H9 (cell line): ENCODE data around the gene EGLN3. TPM values are rescaled to one million over a fixed set of nuclear protein-coding genes. Genes with fewer than 3 reads are reported as not detected.

Experiments
- DNase-seq: peaks from one replicate; pipeline ENCODE4 v3.0.0-alpha.2; 2017
- H2AFZ ChIP-seq: one replicate; pipeline ENCODE4 v1.6.1; 2013; ENCODE audit warnings: mild to moderate bottlenecking, low read length, control low read depth, moderate library complexity
- H2AK5ac ChIP-seq: 2 replicates; pipeline ENCODE4 v1.6.1; 2013; ENCODE audit warnings: low read length, control low read depth, mixed read lengths; ENCODE audit not compliant: insufficient read length
- H2BK120ac ChIP-seq: one replicate; pipeline ENCODE4 v1.6.1; 2013; ENCODE audit warnings: low read depth, mild to moderate bottlenecking, low read length, control low read depth, inconsistent platforms; ENCODE audit not compliant: poor library complexity, severe bottlenecking
- H2BK12ac ChIP-seq: 2 replicates; pipeline ENCODE4 v1.6.1; 2013; ENCODE audit warnings: low read length, control low read depth, mixed read lengths, low read depth; ENCODE audit not compliant: insufficient read length
- H2BK15ac ChIP-seq: 2 replicates; pipeline ENCODE4 v1.6.1; 2013; ENCODE audit warnings: low read depth, low read length, control low read depth
- H2BK20ac ChIP-seq: one replicate; pipeline ENCODE4 v1.6.1; 2013; ENCODE audit warnings: low read depth, mild to moderate bottlenecking, low read length, control low read depth, inconsistent platforms; ENCODE audit not compliant: poor library complexity, severe bottlenecking
- H2BK5ac ChIP-seq: 2 replicates; pipeline ENCODE4 v1.6.1; 2013; ENCODE audit warnings: low read length, control low read depth, mixed read lengths; ENCODE audit not compliant: insufficient read length
- H3K14ac ChIP-seq: 2 replicates; pipeline ENCODE4 v1.6.1; 2013; ENCODE audit warnings: low read length, control low read depth; ENCODE audit not compliant: insufficient read depth
- H3K18ac ChIP-seq: 2 replicates; pipeline ENCODE4 v1.6.1; 2013; ENCODE audit warnings: low read depth, mild to moderate bottlenecking, mixed read lengths, low read length, control low read depth; ENCODE audit not compliant: insufficient read length
- H3K23ac ChIP-seq: 2 replicates; pipeline ENCODE4 v1.6.1; 2013; ENCODE audit warnings: low read length, control low read depth, mixed read lengths, low read depth; ENCODE audit not compliant: insufficient read length
- H3K23me2 ChIP-seq: 2 replicates; pipeline ENCODE4 v1.6.1; 2013; ENCODE audit warnings: low read depth, mild to moderate bottlenecking, mixed read lengths, low read length, control low read depth; ENCODE audit not compliant: insufficient read length, poor library complexity, severe bottlenecking
- H3K27ac ChIP-seq: 2 replicates; pipeline ENCODE4 v1.5.1; 2013; ENCODE audit warnings: low read length, control low read depth, mixed read lengths, low read depth; ENCODE audit not compliant: insufficient read length
- H3K27me3 ChIP-seq: 2 replicates; pipeline ENCODE4 v1.6.1; 2013; ENCODE audit warnings: low read length, control low read depth, inconsistent platforms; ENCODE audit not compliant: insufficient read depth
- H3K4ac ChIP-seq: 2 replicates; pipeline ENCODE4 v1.6.1; 2013; ENCODE audit warnings: low read depth, mild to moderate bottlenecking, control low read depth, inconsistent platforms, low read length, moderate library complexity
- H3K4me1 ChIP-seq: 2 replicates; pipeline ENCODE4 v1.6.1; 2013; ENCODE audit warnings: low read length, control low read depth, inconsistent platforms; ENCODE audit not compliant: insufficient read depth
- H3K4me2 ChIP-seq: 2 replicates; pipeline ENCODE4 v1.6.1; 2013; ENCODE audit warnings: low read length, control low read depth, mixed read lengths; ENCODE audit not compliant: insufficient read length, insufficient read depth
- H3K56ac ChIP-seq: 2 replicates; pipeline ENCODE4 v1.6.1; 2013; ENCODE audit warnings: low read depth, mild to moderate bottlenecking, mixed read lengths, low read length, control low read depth; ENCODE audit not compliant: insufficient read length
- H3K79me1 ChIP-seq: 2 replicates; pipeline ENCODE4 v1.6.1; 2013; ENCODE audit warnings: low read depth, mild to moderate bottlenecking, moderate library complexity, low read length, control low read depth, inconsistent platforms; ENCODE audit not compliant: insufficient read depth, poor library complexity, severe bottlenecking
- H3K79me2 ChIP-seq: 2 replicates; pipeline ENCODE4 v1.6.1; 2013; ENCODE audit warnings: low read length, control low read depth, inconsistent platforms; ENCODE audit not compliant: insufficient read depth
- H3K9ac ChIP-seq: 2 replicates; pipeline ENCODE4 v1.6.1; 2013; ENCODE audit warnings: low read length, control low read depth, mixed read lengths; ENCODE audit not compliant: insufficient read length; ENCODE audit errors: extremely low read depth
- H3K9me3 ChIP-seq: one replicate; pipeline ENCODE4 v1.6.1; 2013; ENCODE audit warnings: low read depth, low read length, inconsistent platforms; ENCODE audit not compliant: control insufficient read depth
- H3T11ph ChIP-seq: one replicate; pipeline ENCODE4 v1.6.1; 2013; ENCODE audit warnings: mild to moderate bottlenecking, low read length, control low read depth, inconsistent platforms
- H4K20me1 ChIP-seq: one replicate; pipeline ENCODE4 v1.6.1; 2013; ENCODE audit not compliant: control insufficient read depth, insufficient read length, insufficient read depth
- H4K5ac ChIP-seq: 2 replicates; pipeline ENCODE4 v1.6.1; 2013; ENCODE audit warnings: low read depth, mild to moderate bottlenecking, mixed read lengths, low read length, control low read depth; ENCODE audit not compliant: insufficient read length
- H4K8ac ChIP-seq: replicated peaks from 2 replicates; pipeline ENCODE4 v1.6.1; 2013; ENCODE audit warnings: low read length, control low read depth, mixed read lengths, low read depth; ENCODE audit not compliant: insufficient read length
- H4K91ac ChIP-seq: 2 replicates; pipeline ENCODE4 v1.6.1; 2013; ENCODE audit warnings: low read depth, mild to moderate bottlenecking, moderate library complexity, mixed read lengths, low read length, control low read depth; ENCODE audit not compliant: insufficient read length
- H3K27ac Mint-ChIP-seq, 3 experiments: 2 replicates in 2 of 3; 3 replicates in 1 of 3; pipeline ENCODE4 v1.8.0; 2020 to 2021; ENCODE audit warnings: mixed read lengths in 3 of 3, mild to moderate bottlenecking in 1 of 3, moderate library complexity in 1 of 3
- H3K27me3 Mint-ChIP-seq: 2 replicates; pipeline ENCODE4 v1.8.0; 2021; ENCODE audit warnings: low read depth, mild to moderate bottlenecking, moderate library complexity, mixed read lengths
- H3K36me3 Mint-ChIP-seq, 3 experiments: 2 replicates in 2 of 3; 3 replicates in 1 of 3; pipeline ENCODE4 v1.8.0; 2020 to 2021; ENCODE audit warnings: low read depth in 3 of 3, mixed read lengths in 3 of 3; ENCODE audit not compliant: insufficient read depth in 1 of 3
- H3K4me1 Mint-ChIP-seq, 2 experiments: 2 replicates each; pipeline ENCODE4 v1.8.0; 2020; ENCODE audit warnings: mixed read lengths in 2 of 2
- H3K4me3 Mint-ChIP-seq, 2 experiments: 2 replicates in 1 of 2; 3 replicates in 1 of 2; pipeline ENCODE4 v1.8.0; 2020 to 2021; ENCODE audit warnings: mild to moderate bottlenecking in 2 of 2, mixed read lengths in 2 of 2, moderate library complexity in 1 of 2
- H3K9me3 Mint-ChIP-seq, 2 experiments: 2 replicates in 1 of 2; 3 replicates in 1 of 2; pipeline ENCODE4 v1.8.0; 2020; ENCODE audit warnings: mild to moderate bottlenecking in 2 of 2, mixed read lengths in 2 of 2, moderate library complexity in 1 of 2
- WGBS: extraction: QIAGEN DNeasy Blood & Tissue Kit; methylation state at CpG from one replicate; pipeline ENCODE4 v1.1.7; 2013; ENCODE audit warnings: missing lambda C conversion rate, low lambda C conversion rate, mixed read lengths; ENCODE audit not compliant: insufficient read length; ENCODE audit errors: extremely low coverage; 5-methylcytosine and 5-hydroxymethylcytosine counted together
- total RNA-seq: library from RNA; stranded (reverse); gene quantifications from 2 replicates; pipeline ENCODE4 v1.2.1, GENCODE V29; 2021
- TF ChIP-seq, protein P1 (sequence below): fragments of 200-600 bp; sonication (generic); conservative IDR thresholded peaks from 3 replicates; pipeline ENCODE4 v1.8.0; 2021; ENCODE audit warnings: antibody characterized with exemption, mild to moderate bottlenecking

Gene EGLN3
- total RNA-seq, 1 experiment from 2014 or later: 19.8 TPM

DNA sequence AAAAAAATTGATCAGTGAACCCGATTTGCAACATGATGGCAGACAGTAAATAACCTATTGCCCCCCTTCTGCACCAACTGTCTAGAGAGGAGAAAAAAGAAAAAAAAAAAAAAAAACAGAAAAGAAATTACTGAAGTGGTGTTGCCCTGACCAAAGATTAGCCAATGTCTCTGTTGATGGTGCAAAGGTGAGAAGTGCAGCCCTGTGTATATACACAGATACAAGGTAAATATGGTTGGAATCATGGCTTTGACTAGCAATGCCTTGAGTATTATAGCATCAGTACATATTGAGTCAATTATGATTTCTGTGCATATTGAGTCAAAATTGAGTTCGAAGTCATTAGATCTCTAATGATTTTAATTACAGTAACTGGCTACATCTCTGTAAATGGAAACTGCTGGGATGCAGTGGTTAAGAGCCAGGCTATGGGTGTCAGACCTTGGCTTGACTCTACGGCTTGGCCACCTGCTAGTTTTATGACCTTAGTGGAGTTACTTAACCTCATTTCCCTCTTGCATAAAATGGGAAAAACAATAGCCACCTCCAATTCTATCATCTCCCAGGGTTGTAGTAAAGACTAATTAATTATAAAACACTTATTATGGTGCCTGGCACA is 51.0 kb downstream of the EGLN3 start:
- Histone ChIP-seq H4K91ac (no peak overlapping the region), H3T11ph (no peak overlapping the region), H3K56ac (no peak overlapping the region), H3K27ac (no peak overlapping the region), H3K9me3 (no peaks in the 10 kb centered on the region), H3K4ac (no peak overlapping the region), H3K4me2 (no peak overlapping the region), H3K23me2 (no peaks in the 10 kb centered on the region), H2BK12ac (no peak overlapping the region), H2BK120ac (no peak overlapping the region), H3K9ac (no peak overlapping the region), H2BK15ac (no peak overlapping the region), H2AFZ (no peak overlapping the region), H2AK5ac (no peak overlapping the region), H4K8ac (no peak overlapping the region), H4K5ac (no peak overlapping the region), H4K20me1 (no peaks in the 10 kb centered on the region), H3K27me3 (no peaks in the 10 kb centered on the region), H3K79me2 (no peaks in the 10 kb centered on the region), H3K4me1 (no peaks in the 10 kb centered on the region), H2BK20ac (no peak overlapping the region), H3K79me1 (no peaks in the 10 kb centered on the region), H2BK5ac (no peak overlapping the region), H3K23ac (no peak overlapping the region), H3K18ac (no peak overlapping the region), H3K14ac (no peak overlapping the region)
- Mint-ChIP-seq H3K36me3 (peaks cover 1 to 6% (median 3%) of the 10 kb centered on the region in 3 experiments; a peak in 5 of 7 replicates), H3K27me3 (no peaks in the 10 kb centered on the region), H3K4me1 (no peaks in the 10 kb centered on the region), H3K4me3 (no peak overlapping the region), H3K9me3 (peaks cover 1 to 6% of the 10 kb centered on the region in 2 experiments; a peak in 4 of 5 replicates), H3K27ac (no peak overlapping the region)
- TF ChIP-seq, protein P1, sequence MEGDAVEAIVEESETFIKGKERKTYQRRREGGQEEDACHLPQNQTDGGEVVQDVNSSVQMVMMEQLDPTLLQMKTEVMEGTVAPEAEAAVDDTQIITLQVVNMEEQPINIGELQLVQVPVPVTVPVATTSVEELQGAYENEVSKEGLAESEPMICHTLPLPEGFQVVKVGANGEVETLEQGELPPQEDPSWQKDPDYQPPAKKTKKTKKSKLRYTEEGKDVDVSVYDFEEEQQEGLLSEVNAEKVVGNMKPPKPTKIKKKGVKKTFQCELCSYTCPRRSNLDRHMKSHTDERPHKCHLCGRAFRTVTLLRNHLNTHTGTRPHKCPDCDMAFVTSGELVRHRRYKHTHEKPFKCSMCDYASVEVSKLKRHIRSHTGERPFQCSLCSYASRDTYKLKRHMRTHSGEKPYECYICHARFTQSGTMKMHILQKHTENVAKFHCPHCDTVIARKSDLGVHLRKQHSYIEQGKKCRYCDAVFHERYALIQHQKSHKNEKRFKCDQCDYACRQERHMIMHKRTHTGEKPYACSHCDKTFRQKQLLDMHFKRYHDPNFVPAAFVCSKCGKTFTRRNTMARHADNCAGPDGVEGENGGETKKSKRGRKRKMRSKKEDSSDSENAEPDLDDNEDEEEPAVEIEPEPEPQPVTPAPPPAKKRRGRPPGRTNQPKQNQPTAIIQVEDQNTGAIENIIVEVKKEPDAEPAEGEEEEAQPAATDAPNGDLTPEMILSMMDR: no peak
- DNase-seq: no peak
- no CpG with 5 or more reads among the region's 3 CpGs for WGBS
